ENCODE measurements around the gene MAP2K1. TPM values are rescaled to one million over a fixed set of nuclear protein-coding genes. Genes with fewer than 3 reads are reported as not detected.
"Not testable (repeated sequence)": the region's sequence is repeated elsewhere in the genome, so short reads cannot be mapped to it uniquely, and the experiment has no call there.

The MAP2K1 gene
- 100 to 1,000 TPM in 1 of 4 donors, 10 to 100 TPM in 3; 50.4 to 112 (median 69.5) TPM for total RNA-seq

DNA sequence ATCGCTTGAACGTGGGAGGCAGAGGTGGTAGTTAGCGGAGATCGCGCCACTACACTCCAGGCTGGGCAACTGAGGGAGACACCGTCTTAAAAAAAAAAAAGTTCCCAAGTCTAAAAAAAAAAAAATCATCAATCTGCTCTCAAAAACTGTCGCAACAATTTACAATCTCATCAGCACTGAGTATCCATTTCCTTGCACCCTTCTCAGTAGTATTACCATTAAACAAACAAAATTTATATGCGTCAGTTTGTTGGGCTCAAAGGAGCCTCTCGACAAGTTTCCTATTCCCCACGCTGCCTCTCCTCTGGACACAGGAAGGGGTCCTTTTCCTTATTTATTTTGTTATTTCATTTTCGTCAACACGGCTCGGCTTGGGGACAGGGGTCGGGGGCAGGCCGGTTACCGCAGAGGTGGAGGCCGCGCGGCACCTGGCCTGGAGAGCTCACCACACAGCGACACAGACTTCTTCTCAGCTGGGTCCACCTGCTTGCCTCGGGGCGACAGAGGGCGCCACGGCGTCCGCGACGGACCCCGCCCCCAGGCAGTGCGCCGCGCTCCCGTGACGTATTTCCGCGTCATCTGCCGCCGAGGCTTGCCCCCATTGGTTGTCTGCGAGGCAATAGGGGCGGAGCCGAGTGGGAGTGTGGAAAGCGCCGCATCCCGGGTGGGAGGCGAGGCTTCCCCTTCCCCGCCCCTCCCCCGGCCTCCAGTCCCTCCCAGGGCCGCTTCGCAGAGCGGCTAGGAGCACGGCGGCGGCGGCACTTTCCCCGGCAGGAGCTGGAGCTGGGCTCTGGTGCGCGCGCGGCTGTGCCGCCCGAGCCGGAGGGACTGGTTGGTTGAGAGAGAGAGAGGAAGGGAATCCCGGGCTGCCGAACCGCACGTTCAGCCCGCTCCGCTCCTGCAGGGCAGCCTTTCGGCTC lies at the start of gene MAP2K1:
MAP2K1 (plus strand) TSS at position 709 of the 920 bp plus-strand sequence. CDS start 436 bp downstream, outside the sequence.
- peaks cover 34 to 40% of the 10 kb centered on the region in 2 donors for H3K4me1 ChIP-seq
- H3K9me3 ChIP-seq: no peaks in the 10 kb centered on the region
- TF ChIP-seq CTCF (IDR thresholded peaks at IDR 0.05 in 4 of 5, conservative IDR thresholded peaks at IDR 0.05 in 1 of 5) (peak; percentile 49 to 77 (median 60)), POLR2A (IDR thresholded peaks at IDR 0.05) (peak; percentile 83 to 85)
- H3K27ac ChIP-seq: peak within 1 kb of the TSS; percentile 91 to 96 (median 94)
- H3K4me3 ChIP-seq: peak within 1 kb of the TSS; percentile 80 to 88 (median 84)
- DNase-seq: peak; percentile 98
- no peaks in the 10 kb centered on the region for H3K27me3 ChIP-seq
- ATAC-seq: peak; percentile 92 to 96
- in situ Hi-C loops (cut with MboI; ENCODE audit: low sequenced_read_pairs in 4 of 4): loop anchor here (5.0 to 10.0 kb wide), 4 partner anchors 101 to 118 kb away; partner anchors contain the start of genes SNAPC5 (in 2 of the 4), RPL4 (in 1 of the 4) and ZWILCH (in 1 of the 4)
- intact Hi-C loops (cut with DNase I; ENCODE audit: low total_unique reads): loop anchor here (1.0 to 10.0 kb wide), 4 partner anchors 30 to 318 kb away; partner anchors contain the start of genes RPL4, SMAD6, SNAPC5 and TIPIN
- H3K36me3 ChIP-seq: no peaks in the 10 kb centered on the region

GRCh38 chr15:66348530-66348929 lies 38.2 kb upstream of the MAP2K1 start:
- intact Hi-C loops (cut with DNase I; ENCODE audit: low total_unique reads); H3K27me3 ChIP-seq; ATAC-seq; H3K4me3 ChIP-seq; DNase-seq; in situ Hi-C loops (cut with MboI; ENCODE audit: low sequenced_read_pairs in 4 of 4); H3K36me3 ChIP-seq; H3K4me1 ChIP-seq; H3K9me3 ChIP-seq; H3K27ac ChIP-seq: not testable (repeated sequence)

DNA sequence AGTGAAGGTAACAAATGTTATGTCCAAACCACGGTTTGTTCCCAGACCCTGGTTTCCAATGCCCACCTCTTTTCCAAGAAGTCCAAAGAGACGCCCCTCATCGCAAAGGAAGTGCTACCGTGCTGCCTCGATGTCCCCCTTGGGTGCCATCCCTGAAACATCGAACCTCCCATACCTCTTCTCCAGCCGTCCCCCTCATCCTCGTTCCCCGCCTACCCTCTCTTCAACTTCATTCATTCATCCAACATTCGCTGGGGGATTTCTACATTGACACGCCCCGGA lies 30.7 kb upstream of the MAP2K1 start:
- DNase-seq (no peak), ATAC-seq (no peak)
- intact Hi-C loops (cut with DNase I; ENCODE audit: low total_unique reads) (loop anchor here (1.0 to 10.0 kb wide), 2 partner anchors 30 to 139 kb away; partner anchors contain the start of genes MAP2K1 and SNAPC5), in situ Hi-C loops (cut with MboI; ENCODE audit: low sequenced_read_pairs in 4 of 4) (no loop called here)
- Histone ChIP-seq H3K36me3 (peaks cover 0 to 9% of the 10 kb centered on the region in 2 donors), H3K27ac (peak overlapping the region; percentile 76 to 80 (median 79)), H3K9me3 (no peaks in the 10 kb centered on the region), H3K4me1 (peaks cover 0 to 5% of the 10 kb centered on the region in 2 donors), H3K4me3 (peak overlapping the region; percentile 71 to 82 (median 77)), H3K27me3 (no peaks in the 10 kb centered on the region)
- TF ChIP-seq CTCF (IDR thresholded peaks at IDR 0.05 in 4 of 5, conservative IDR thresholded peaks at IDR 0.05 in 1 of 5) (no peak), POLR2A (IDR thresholded peaks at IDR 0.05) (no peak)

DNA sequence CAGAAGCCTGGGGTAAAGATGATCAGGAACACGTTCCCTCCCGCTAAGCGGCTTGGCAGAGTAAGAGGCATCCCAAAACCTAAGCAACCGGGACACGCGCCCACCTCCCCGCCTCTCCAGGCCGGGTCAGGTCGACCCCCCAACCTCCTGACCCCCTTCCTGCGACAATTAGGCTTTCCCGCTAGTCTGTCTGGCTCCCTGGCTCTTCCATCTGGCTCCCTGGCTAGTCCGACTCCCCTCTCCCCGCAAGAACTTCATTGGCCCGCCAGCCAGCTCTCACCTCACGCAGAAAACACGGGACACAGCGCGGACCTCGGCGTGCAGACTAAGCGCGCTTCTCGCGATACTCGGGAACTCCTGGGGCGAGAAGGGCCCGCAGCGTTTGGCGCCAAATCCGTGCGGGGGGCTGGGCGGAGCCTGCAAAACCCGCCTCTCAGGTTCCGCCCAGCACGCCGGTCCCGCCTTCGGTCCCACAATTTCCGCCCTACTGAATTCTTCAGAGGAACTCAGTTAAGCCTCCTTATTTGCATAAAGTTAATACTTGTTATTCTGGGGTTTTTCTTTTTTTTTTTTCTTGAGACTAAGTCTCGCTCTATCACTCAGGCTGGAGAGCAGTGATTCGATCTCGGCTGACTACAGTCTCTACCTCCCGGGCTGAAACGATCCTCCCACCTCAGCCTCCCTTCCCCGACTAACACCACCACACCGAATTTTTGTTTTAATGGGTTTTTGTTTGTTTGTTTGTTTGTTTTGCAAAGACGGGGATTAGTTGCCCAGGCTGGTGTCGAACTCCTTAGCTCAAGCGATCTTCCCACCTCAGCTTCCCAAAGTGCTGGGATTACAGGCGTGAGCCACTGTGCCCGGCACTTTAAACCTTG lies 30.1 kb upstream of the MAP2K1 start, which contains the start of gene TIPIN:
TIPIN (minus strand) TSS at position 327 of the 878 bp plus-strand sequence. CDS start 3,738 bp downstream, outside the sequence.
- H3K27me3 ChIP-seq: no peaks in the 10 kb centered on the region
- peaks cover 0 to 9% of the 10 kb centered on the region in 2 donors for H3K36me3 ChIP-seq
- no peaks in the 10 kb centered on the region for H3K9me3 ChIP-seq
- intact Hi-C loops (cut with DNase I; ENCODE audit: low total_unique reads): loop anchor here (1.0 to 10.0 kb wide), 2 partner anchors 30 to 138 kb away; partner anchors contain the start of genes MAP2K1 and SNAPC5
- TF ChIP-seq CTCF (IDR thresholded peaks at IDR 0.05 in 4 of 5, conservative IDR thresholded peaks at IDR 0.05 in 1 of 5) (no peak), POLR2A (IDR thresholded peaks at IDR 0.05) (peak in 1 of 2 donors; percentile 11)
- peaks cover 0 to 5% of the 10 kb centered on the region in 2 donors for H3K4me1 ChIP-seq
- in situ Hi-C loops (cut with MboI; ENCODE audit: low sequenced_read_pairs in 4 of 4): no loop called here
- H3K4me3 ChIP-seq: peak within 1 kb of the TSS; percentile 71 to 82 (median 77)
- DNase-seq (peak; percentile 83 to 90), ATAC-seq (peak; percentile 95 to 98)
- H3K27ac ChIP-seq: peak within 1 kb of the TSS; percentile 76 to 80 (median 79)

Data from gastrocnemius medialis (tissue), 4 donors.